H1 (cell line): ENCODE measurements around the gene NOC4L. TPM values are rescaled to one million over a fixed set of nuclear protein-coding genes. Genes with fewer than 3 reads are reported as not detected.

Source experiments
- CTCF ChIA-PET: fragments of 300-600 bp; sonication (Branson Sonifier 250); formaldehyde crosslinking; loops from one replicate; lab custom pipeline; 2021; ENCODE audit not compliant: partially characterized antibody; lab: Charles Lee
- POLR2A ChIA-PET: fragments of 300-600 bp; sonication (Branson Sonifier 250); formaldehyde crosslinking; loops from one replicate; lab custom pipeline; 2021; ENCODE audit warnings: inconsistent platforms; ENCODE audit not compliant: partially characterized antibody; lab: Charles Lee
- DNase-seq, 2 experiments: peaks; one replicate each; pipeline versions ENCODE4 v3.0.0 to v3.0.0-alpha.2; 2010 to 2022; ENCODE audit warnings: low spot score in 2 of 2, low read depth in 1 of 2, mixed read lengths in 1 of 2
- FAIRE-seq: peaks from 2 replicates; lab custom pipeline; 2011; peaks lifted over from hg19 to GRCh38; lab: Jason Lieb, UNC
- H2AFZ ChIP-seq: 2 replicates; pipeline ENCODE4 v1.8.1; 2012; ENCODE audit warnings: low read length, inconsistent platforms
- H2AK5ac ChIP-seq: 2 replicates; pipeline ENCODE4 v1.6.1; 2013; ENCODE audit warnings: low read depth, low read length
- H2BK120ac ChIP-seq: replicated peaks from 2 replicates; pipeline ENCODE3; 2013; ENCODE audit warnings: low read depth, low read length, inconsistent platforms
- H2BK12ac ChIP-seq: 2 replicates; pipeline ENCODE4 v1.6.1; 2013; ENCODE audit warnings: low read depth, low read length
- H2BK15ac ChIP-seq: 2 replicates; pipeline ENCODE4 v1.6.1; 2013; ENCODE audit warnings: low read length
- H2BK20ac ChIP-seq: 2 replicates; pipeline ENCODE4 v1.6.1; 2013; ENCODE audit warnings: low read length
- H2BK5ac ChIP-seq: 2 replicates; pipeline ENCODE4 v1.6.1; 2013; ENCODE audit warnings: low read depth, low read length
- H3K14ac ChIP-seq: 2 replicates; pipeline ENCODE4 v1.6.1; 2013; ENCODE audit warnings: inconsistent platforms; ENCODE audit not compliant: insufficient read length
- H3K18ac ChIP-seq: 2 replicates; pipeline ENCODE4 v1.6.1; 2013; ENCODE audit warnings: low read length; ENCODE audit errors: extremely low read depth
- H3K23ac ChIP-seq: 2 replicates; pipeline ENCODE4 v1.6.1; 2013; ENCODE audit warnings: inconsistent platforms; ENCODE audit not compliant: insufficient read length
- H3K23me2 ChIP-seq: 2 replicates; pipeline ENCODE4 v1.6.1; 2013; ENCODE audit warnings: low read depth, low read length
- H3K27ac ChIP-seq: 2 replicates; pipeline ENCODE4 v1.6.1; 2011; ENCODE audit warnings: low read depth, low read length, inconsistent platforms
- H3K27me3 ChIP-seq, 4 experiments: replicated peaks in 1 of 4; 1 replicate in 1 of 4; 2 replicates in 3 of 4; pipeline versions ENCODE4 v1.6.1 to v1.8.1; 2011 to 2013; ENCODE audit warnings: low read length in 3 of 4, mild to moderate bottlenecking in 3 of 4, inconsistent platforms in 2 of 4, mixed read lengths in 2 of 4, moderate library complexity in 1 of 4; ENCODE audit not compliant: control insufficient read depth in 3 of 4, insufficient read depth in 3 of 4; ENCODE audit errors: extremely low read depth in 1 of 4
- H3K36me3 ChIP-seq, 4 experiments: 2 replicates each; pipeline versions ENCODE4 v1.6.1 to v1.8.1; 2011 to 2013; ENCODE audit warnings: mild to moderate bottlenecking in 4 of 4, low read length in 3 of 4, moderate library complexity in 2 of 4, control low read depth in 1 of 4, inconsistent platforms in 1 of 4; ENCODE audit not compliant: insufficient read depth in 4 of 4, control insufficient read depth in 2 of 4
- H3K4ac ChIP-seq: replicated peaks from 2 replicates; pipeline ENCODE3; 2013; ENCODE audit warnings: low read length, low read depth, mixed read lengths, inconsistent platforms; ENCODE audit not compliant: insufficient read length
- H3K4me1 ChIP-seq, 4 experiments: replicated peaks in 1 of 4; 1 replicate in 1 of 4; 2 replicates in 3 of 4; pipeline versions ENCODE4 v1.6.1 to v1.8.1; 2011 to 2013; ENCODE audit warnings: low read length in 3 of 4, inconsistent platforms in 2 of 4, mixed read lengths in 1 of 4; ENCODE audit not compliant: insufficient read depth in 4 of 4, control insufficient read depth in 3 of 4
- H3K4me2 ChIP-seq, 2 experiments: 2 replicates each; pipeline versions ENCODE4 v1.6.1 to v1.8.1; 2011 to 2013; ENCODE audit warnings: low read depth in 2 of 2, low read length in 2 of 2, control low read depth in 1 of 2, inconsistent platforms in 1 of 2, mild to moderate bottlenecking in 1 of 2; ENCODE audit not compliant: insufficient read depth in 1 of 2
- H3K4me3 ChIP-seq, 4 experiments: fragments of 200-600, 300-600 bp in 1 of 4; sonication (generic), shearing (Covaris generic), sonication (Bioruptor Twin) in 1 of 4; 2 replicates each; pipeline versions ENCODE4 v1.5.1 to v1.8.1; 2011 to 2016; ENCODE audit warnings: low read length in 4 of 4, low read depth in 3 of 4, control low read depth in 2 of 4, inconsistent platforms in 2 of 4, mild to moderate bottlenecking in 2 of 4, mixed read lengths in 1 of 4, moderate library complexity in 1 of 4; ENCODE audit not compliant: insufficient read depth in 2 of 4; ENCODE audit errors: extremely low read depth in 1 of 4
- H3K56ac ChIP-seq: replicated peaks from 2 replicates; pipeline ENCODE3; 2013; ENCODE audit warnings: low read depth, mild to moderate bottlenecking, mixed read lengths, low read length, inconsistent platforms; ENCODE audit not compliant: insufficient read length
- H3K79me1 ChIP-seq: 2 replicates; pipeline ENCODE4 v1.6.1; 2013; ENCODE audit warnings: low read depth, low read length, control low read depth
- H3K79me2 ChIP-seq, 2 experiments: 2 replicates each; pipeline versions ENCODE4 v1.6.1 to v1.8.1; 2012 to 2013; ENCODE audit warnings: low read length in 2 of 2, mild to moderate bottlenecking in 2 of 2, inconsistent platforms in 1 of 2; ENCODE audit not compliant: insufficient read depth in 2 of 2, control insufficient read depth in 1 of 2
- H3K9ac ChIP-seq, 4 experiments: replicated peaks in 1 of 4; 1 replicate in 1 of 4; 2 replicates in 3 of 4; pipeline versions ENCODE4 v1.6.1 to v1.8.1; 2011 to 2013; ENCODE audit warnings: low read depth in 3 of 4, low read length in 3 of 4, control low read depth in 2 of 4, mild to moderate bottlenecking in 2 of 4, moderate library complexity in 2 of 4, inconsistent platforms in 1 of 4; ENCODE audit errors: extremely low read depth in 1 of 4
- H3K9me3 ChIP-seq, 2 experiments: 2 replicates each; pipeline versions ENCODE4 v1.6.1 to v1.8.1; 2012 to 2013; ENCODE audit warnings: mild to moderate bottlenecking in 2 of 2, moderate library complexity in 2 of 2, control low read depth in 1 of 2, inconsistent platforms in 1 of 2, low read depth in 1 of 2, low read length in 1 of 2, mixed read lengths in 1 of 2; ENCODE audit not compliant: insufficient read depth in 2 of 2
- H4K20me1 ChIP-seq, 2 experiments: replicated peaks in 1 of 2; 2 replicates each; pipeline versions ENCODE3 to v1.8.1; 2011 to 2013; ENCODE audit warnings: inconsistent platforms in 2 of 2, low read length in 2 of 2, mild to moderate bottlenecking in 1 of 2; ENCODE audit not compliant: insufficient read depth in 2 of 2, control insufficient read depth in 1 of 2
- H4K5ac ChIP-seq: 2 replicates; pipeline ENCODE4 v1.6.1; 2013; ENCODE audit warnings: low read length, low read depth, mixed read lengths, inconsistent platforms; ENCODE audit not compliant: insufficient read length
- H4K8ac ChIP-seq: 2 replicates; pipeline ENCODE4 v1.8.0; 2013; ENCODE audit warnings: mild to moderate bottlenecking, moderate library complexity, low read length, inconsistent platforms; ENCODE audit not compliant: insufficient read depth; ENCODE audit errors: extremely low read depth
- H4K91ac ChIP-seq: replicated peaks from 2 replicates; pipeline ENCODE3; 2013; ENCODE audit warnings: low read length, mixed read lengths, inconsistent platforms; ENCODE audit not compliant: insufficient read length
- NRF1 ChIP-seq: IDR thresholded peaks from 2 replicates; pipeline ENCODE4 v1.6.1; 2011; ENCODE audit warnings: mild to moderate bottlenecking, low read depth, low read length, improper control_type of control experiment
- RNF2 ChIP-seq: fragments of 200-900, 300-1000 bp; sonication (generic); IDR thresholded peaks from 2 replicates; pipeline ENCODE4 v1.7.1; 2016; ENCODE audit warnings: borderline replicate concordance, low read depth, mild to moderate bottlenecking, antibody characterized with exemption, low read length; ENCODE audit not compliant: poor library complexity, severe bottlenecking; ENCODE audit errors: missing control alignments
- SIRT6 ChIP-seq: IDR thresholded peaks from one replicate; pipeline ENCODE4 v1.7.1; 2012; ENCODE audit warnings: low read length, inconsistent platforms
- WGBS, 2 experiments: shearing (Covaris generic) in 1 of 2; methylation state at CpG; one replicate each; pipeline versions ENCODE4 v1.1.6 to v1.1.7; 2013 to 2015; ENCODE audit warnings: low lambda C conversion rate in 2 of 2, mixed read lengths in 2 of 2, inconsistent platforms in 1 of 2, low coverage in 1 of 2, missing lambda C conversion rate in 1 of 2; ENCODE audit not compliant: insufficient replicate concordance in 2 of 2, insufficient coverage in 1 of 2, insufficient read length in 1 of 2; ENCODE audit errors: extremely low coverage in 1 of 2, missing lambda C conversion rate in 1 of 2; 5-methylcytosine and 5-hydroxymethylcytosine counted together
- polyA plus RNA-seq, 7 experiments: library from polyadenylated mRNA; depleted of rRNA in 3 of 7; stranded (reverse) in 5 of 7; unstranded in 2 of 7; fragments of >200 nt in 5 of 7; fragments of 200-250 nt in 2 of 7; gene quantifications; 1 replicate in 5 of 7; 2 replicates in 1 of 7; 4 replicates in 1 of 7; pipeline versions ENCODE4 v1.2.1 to v1.2.3, GENCODE V29; 2011 to 2013; ENCODE audit warnings: missing spikeins in 2 of 7, mixed read lengths in 2 of 7
- total RNA-seq: library from RNA; stranded (reverse); fragmentation: NEBNext Ultra II Directional; extraction: Animal tissue kit (Norgen Biotek cat#: 25700); gene quantifications from 2 replicates; pipeline ENCODE4 v1.2.1, GENCODE V29; 2021
- TF ChIP-seq, protein P1 (sequence below): IDR thresholded peaks from 2 replicates; pipeline ENCODE4 v1.6.1; 2012; ENCODE audit warnings: inconsistent platforms

Gene NOC4L
- total and polyA plus RNA-seq, 2 of the 8 experiments (the other 6 are each of a cell fraction or from before 2014, with no cell fraction given) = 26.8 to 40.3 TPM

DNA sequence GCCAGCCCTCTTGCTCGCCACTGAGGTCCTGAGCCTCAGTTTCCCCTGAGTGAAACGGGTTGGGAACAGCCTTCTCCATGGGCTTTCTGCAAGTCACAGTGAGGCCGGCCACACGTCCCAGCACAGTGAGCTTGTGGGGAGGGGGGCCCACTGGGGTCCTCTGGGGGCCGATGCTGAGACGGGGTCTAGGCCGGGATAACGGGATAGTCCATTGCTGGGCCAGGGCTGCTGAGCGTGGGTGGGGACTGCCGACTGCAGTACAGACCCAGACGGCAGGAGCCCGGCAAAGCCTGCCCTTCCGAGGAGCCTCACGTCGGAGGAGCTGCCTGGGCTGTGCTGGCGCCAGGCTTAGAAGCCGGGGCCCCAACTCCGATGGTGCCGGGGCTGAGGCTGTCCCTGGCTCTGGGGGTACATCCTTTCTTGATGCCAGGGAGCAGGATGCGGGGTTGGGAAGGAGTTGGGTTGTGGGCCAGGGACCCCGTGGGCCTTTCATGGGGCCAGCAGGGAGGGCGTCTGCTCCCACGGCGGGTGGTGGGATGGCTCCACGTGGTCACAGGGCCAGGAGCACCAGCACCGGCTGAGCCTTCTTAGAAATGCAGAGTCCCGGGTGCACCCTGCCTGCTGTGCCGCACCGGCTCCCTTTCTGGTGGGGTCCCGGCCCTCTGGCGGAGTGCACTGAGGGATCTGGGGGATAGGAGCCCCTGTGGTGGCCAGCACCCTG lies 24.2 kb downstream of the NOC4L start:
- H3K27ac ChIP-seq = no peak overlapping the region
- 90% methylated on average over 26 of the region's 31 CpGs; no CpG with 5 or more reads in 1 of the 2 experiments for WGBS, 2 experiments

More for the DNA sequence above, 24.2 kb downstream of the NOC4L start:
- Histone ChIP-seq H3K79me2 (no peaks in the 10 kb centered on the region), H3K27me3 (peaks cover 0 to 12% (median 9%) of the 10 kb centered on the region in 4 experiments; a peak in 4 of 7 replicates), H2AFZ (no peak overlapping the region), H2BK12ac (no peak overlapping the region), H3K9ac (no peak overlapping the region), H3K4ac (no peak overlapping the region), H2BK120ac (no peak overlapping the region), H3K4me3 (no peak overlapping the region), H4K5ac (no peak overlapping the region), H3K36me3 (no peaks in the 10 kb centered on the region), H3K4me2 (no peak overlapping the region), H2BK15ac (no peak overlapping the region), H4K8ac (0 out of 2 replicates have a peak overlapping the region, but pooled peaks have one; percentile 25), H4K20me1 (peaks cover 0 to 11% of the 10 kb centered on the region in 2 experiments), H3K4me1 (no peaks in the 10 kb centered on the region), H2AK5ac (no peak overlapping the region), H2BK20ac (no peak overlapping the region), H3K9me3 (no peaks in the 10 kb centered on the region), H3K23me2 (peaks cover 15% of the 10 kb centered on the region; the same call in 1 of the 2 replicates), H4K91ac (no peak overlapping the region), H3K14ac (no peak overlapping the region), H2BK5ac (no peak overlapping the region), H3K56ac (no peak overlapping the region), H3K18ac (no peak overlapping the region), H3K79me1 (no peaks in the 10 kb centered on the region), H3K23ac (no peak overlapping the region)
- TF ChIP-seq, protein P1, sequence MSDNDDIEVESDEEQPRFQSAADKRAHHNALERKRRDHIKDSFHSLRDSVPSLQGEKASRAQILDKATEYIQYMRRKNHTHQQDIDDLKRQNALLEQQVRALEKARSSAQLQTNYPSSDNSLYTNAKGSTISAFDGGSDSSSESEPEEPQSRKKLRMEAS = no peak
- TF ChIP-seq NRF1 (no peak), RNF2 (no peak), SIRT6 (no peak)
- CTCF ChIA-PET = interaction anchor here (1.0 to 1.4 kb wide), 3 partner anchors 10 to 246 kb away, joined by 3 to 4 read pairs (median 4); no protein-coding TSS in a partner anchor
- no peak for FAIRE-seq
- no peak for DNase-seq
- POLR2A ChIA-PET = interaction anchor here (1.0 to 1.5 kb wide), 3 partner anchors 11 to 21 kb away, joined by 3 read pairs; no protein-coding TSS in a partner anchor
